ENCODE results near the gene PDCD1LG2.
"Not testable (repeated sequence)": the region's sequence is repeated elsewhere in the genome, so short reads cannot be mapped to it uniquely, and the experiment has no call there.

The PDCD1LG2 gene

GRCh38 chr9:5493679-5494511 is 16.4 kb upstream of the PDCD1LG2 start:
- no peak for DNase-seq (ENCODE audit: low spot score)

GRCh38 chr9:5494765-5495164 is 15.6 kb upstream of the PDCD1LG2 start:
- DNase-seq (ENCODE audit: low spot score) = not testable (repeated sequence)

GRCh38 chr9:5499157-5499556 is 11.2 kb upstream of the PDCD1LG2 start:
- DNase-seq (ENCODE audit: low spot score) = no peak

GRCh38 chr9:5499889-5500398 is 10.4 kb upstream of the PDCD1LG2 start:
- DNase-seq (ENCODE audit: low spot score) = no peak

GRCh38 chr9:5500441-5501235 is 9.7 kb upstream of the PDCD1LG2 start:
- DNase-seq (ENCODE audit: low spot score) = no peak

- DNase-seq (ENCODE audit: low spot score) = no peak
Measured at GRCh38 chr9:5502553-5502952, 7.8 kb upstream of the PDCD1LG2 start.

- no peak for DNase-seq (ENCODE audit: low spot score)
Measured at GRCh38 chr9:5509573-5509972, 758 bp upstream of the PDCD1LG2 start.

- no peak for DNase-seq (ENCODE audit: low spot score)
Measured at GRCh38 chr9:5510989-5511388, 658 bp downstream of the PDCD1LG2 start.

GRCh38 chr9:5511476-5511875 is 1.1 kb downstream of the PDCD1LG2 start:
- no peak for DNase-seq (ENCODE audit: low spot score)

- DNase-seq (ENCODE audit: low spot score) = no peak
Measured at GRCh38 chr9:5511935-5512580, 1.7 kb downstream of the PDCD1LG2 start.

- no peak for DNase-seq (ENCODE audit: low spot score)
Measured at GRCh38 chr9:5512658-5513452, 2.5 kb downstream of the PDCD1LG2 start.

GRCh38 chr9:5513966-5514616 is 3.8 kb downstream of the PDCD1LG2 start:
- DNase-seq (ENCODE audit: low spot score) = no peak

- DNase-seq (ENCODE audit: low spot score) = no peak
Measured at GRCh38 chr9:5514617-5515260, 4.4 kb downstream of the PDCD1LG2 start.

- DNase-seq (ENCODE audit: low spot score) = no peak
Measured at GRCh38 chr9:5515261-5515650, 4.9 kb downstream of the PDCD1LG2 start.

- no peak for DNase-seq (ENCODE audit: low spot score)
Measured at GRCh38 chr9:5516453-5517220, 6.3 kb downstream of the PDCD1LG2 start.

GRCh38 chr9:5518171-5518936 is 8.0 kb downstream of the PDCD1LG2 start:
- DNase-seq (ENCODE audit: low spot score) = no peak

- DNase-seq (ENCODE audit: low spot score) = no peak
Measured at GRCh38 chr9:5518937-5519319, 8.6 kb downstream of the PDCD1LG2 start.

GRCh38 chr9:5524090-5524489 is 13.8 kb downstream of the PDCD1LG2 start:
- DNase-seq (ENCODE audit: low spot score) = no peak

GRCh38 chr9:5529683-5530221 is 19.4 kb downstream of the PDCD1LG2 start:
- DNase-seq (ENCODE audit: low spot score) = no peak

Measured in ecto neural progenitor cell (in vitro differentiated cells).